HepG2 (cell line): Measurements from ENCODE around the gene CIT. TPM values are rescaled to one million over a fixed set of nuclear protein-coding genes. Genes with fewer than 3 reads are reported as not detected.

Experiments used
- ATAC-seq: fragments of 200-7000 bp; cut with Tn5 transposase; 3 replicates; pipeline ENCODE4 v1.9.1; 2020; ENCODE audit warnings: mild to moderate bottlenecking, moderate library complexity
- BruUV-seq: library from RNA; stranded (reverse); fragments of 400-500 nt; replicated peaks from 2 replicates; lab custom pipeline; 2021; lab: Mats Ljungman, UMichigan
- CTCF ChIA-PET: fragments of 300-600 bp; formaldehyde crosslinking; extraction: SDS; loops from one replicate; lab custom pipeline; 2021; ENCODE audit warnings: low total read pairs, inconsistent platforms, low intra/inter-chr PET ratio; lab: Yijun Ruan, JAX
- POLR2A ChIA-PET: fragments of 350-600 bp; sonication (Branson Sonifier 250); formaldehyde crosslinking; loops from one replicate; lab custom pipeline; 2020; ENCODE audit warnings: antibody characterized with exemption, inconsistent platforms; lab: Yijun Ruan, JAX
- DNase-seq: peaks from one replicate; pipeline ENCODE4 v3.0.0-alpha.2; 2015; ENCODE audit warnings: low spot score
- FAIRE-seq: peaks from 3 replicates; lab custom pipeline; 2011; peaks lifted over from hg19 to GRCh38; lab: Jason Lieb, UNC
- H2AFZ ChIP-seq: one replicate; pipeline ENCODE4 v1.6.1; 2011; ENCODE audit warnings: low read length, inconsistent platforms
- H3K27ac ChIP-seq: fragments of 300-600 bp; 3 replicates; pipeline ENCODE4 v1.8.0; 2011; ENCODE audit warnings: mixed run types, mild to moderate bottlenecking, mixed read lengths, low read length, inconsistent platforms; ENCODE audit not compliant: insufficient read depth; ENCODE audit errors: extremely low read length
- H3K27me3 ChIP-seq, 2 experiments: fragments of 200-600 bp in 1 of 2; 2 replicates in 1 of 2; 3 replicates in 1 of 2; pipeline versions ENCODE4 v1.6.0 to v1.8.0; 2011; ENCODE audit warnings: low read length in 2 of 2, mild to moderate bottlenecking in 2 of 2, moderate library complexity in 2 of 2, inconsistent platforms in 1 of 2; ENCODE audit not compliant: insufficient read depth in 2 of 2, control insufficient read depth in 1 of 2
- H3K36me3 ChIP-seq, 2 experiments: fragments of 200-600 bp in 1 of 2; replicated peaks in 1 of 2; 2 replicates in 1 of 2; 3 replicates in 1 of 2; pipeline versions ENCODE4 v1.5.1 to v1.8.0; 2011; ENCODE audit warnings: low read length in 2 of 2, inconsistent platforms in 1 of 2; ENCODE audit not compliant: insufficient read depth in 2 of 2, control insufficient read depth in 1 of 2
- H3K4me1 ChIP-seq: 2 replicates; pipeline ENCODE4 v1.5.1; 2012; ENCODE audit warnings: low read length, inconsistent platforms; ENCODE audit not compliant: insufficient read depth
- H3K4me2 ChIP-seq: 2 replicates; pipeline ENCODE4 v1.6.0; 2011; ENCODE audit warnings: low read depth, low read length, inconsistent platforms
- H3K4me3 ChIP-seq, 3 experiments: fragments of 200-600 bp in 1 of 3; sonication (generic), shearing (Covaris generic) in 1 of 3; replicated peaks in 1 of 3; 2 replicates each; pipeline ENCODE4 v1.5.1; 2011 to 2016; ENCODE audit warnings: low read length in 3 of 3, inconsistent platforms in 2 of 3, low read depth in 2 of 3, mild to moderate bottlenecking in 2 of 3, control low read depth in 1 of 3, mixed read lengths in 1 of 3; ENCODE audit not compliant: insufficient read depth in 1 of 3
- H3K79me2 ChIP-seq: one replicate; pipeline ENCODE4 v1.6.1; 2011; ENCODE audit warnings: low read length, inconsistent platforms; ENCODE audit not compliant: insufficient read depth
- H3K9ac ChIP-seq: 2 replicates; pipeline ENCODE4 v1.6.0; 2011; ENCODE audit warnings: mild to moderate bottlenecking, low read depth, low read length, inconsistent platforms; ENCODE audit not compliant: insufficient read depth
- H3K9me3 ChIP-seq: 2 replicates; pipeline ENCODE4 v1.5.1; 2012; ENCODE audit warnings: mild to moderate bottlenecking, low read length
- H4K20me1 ChIP-seq: 2 replicates; pipeline ENCODE4 v1.6.0; 2011; ENCODE audit warnings: inconsistent platforms, mild to moderate bottlenecking, low read length, moderate library complexity; ENCODE audit not compliant: insufficient read depth
- HDAC6 ChIP-seq: fragments of 200-600 bp; sonication (generic); IDR thresholded peaks from 2 replicates; pipeline ENCODE4 v1.7.0; 2017; ENCODE audit warnings: mild to moderate bottlenecking, antibody characterized with exemption, low read length, low read depth
- KDM2A ChIP-seq: sonication (generic); formaldehyde crosslinking; IDR thresholded peaks from 2 replicates; pipeline ENCODE4 v1.4.0; 2020; ENCODE audit warnings: low read depth, missing genetic modification reagents, borderline replicate concordance
- KMT2A ChIP-seq: sonication (generic); formaldehyde crosslinking; IDR thresholded peaks from 2 replicates; pipeline ENCODE4 v1.4.0; 2020; ENCODE audit warnings: missing genetic modification reagents
- MTA1 ChIP-seq: sonication (generic); formaldehyde crosslinking; IDR thresholded peaks from 2 replicates; pipeline ENCODE4 v1.4.0; 2020; ENCODE audit warnings: missing genetic modification reagents, mild to moderate bottlenecking, borderline replicate concordance
- NR1H2 ChIP-seq: sonication (generic); formaldehyde crosslinking; IDR thresholded peaks from 2 replicates; pipeline ENCODE4 v1.8.1; 2022; ENCODE audit warnings: low read depth, missing genetic modification reagents, borderline replicate concordance
- RARG ChIP-seq: sonication (generic); formaldehyde crosslinking; IDR thresholded peaks from 2 replicates; pipeline ENCODE4 v1.4.0; 2020; ENCODE audit warnings: low read depth, mild to moderate bottlenecking, missing genetic modification reagents
- RFXAP ChIP-seq: sonication (generic); formaldehyde crosslinking; IDR thresholded peaks from 2 replicates; pipeline ENCODE4 v1.4.0; 2020; ENCODE audit warnings: missing genetic modification reagents, borderline replicate concordance
- XBP1 ChIP-seq: sonication (generic); formaldehyde crosslinking; IDR thresholded peaks from 2 replicates; pipeline ENCODE4 v1.5.0; 2020; ENCODE audit warnings: missing genetic modification reagents
- ZBTB20 ChIP-seq: sonication (generic); formaldehyde crosslinking; IDR thresholded peaks from 2 replicates; pipeline ENCODE4 v1.8.1; 2023; ENCODE audit warnings: missing genetic modification reagents, low read depth, mild to moderate bottlenecking, borderline replicate concordance
- ZBTB21 ChIP-seq: sonication (generic); formaldehyde crosslinking; IDR thresholded peaks from 2 replicates; pipeline ENCODE4 v1.4.0; 2020; ENCODE audit warnings: missing genetic modification reagents
- ZFY ChIP-seq: sonication (generic); formaldehyde crosslinking; IDR thresholded peaks from 2 replicates; pipeline ENCODE4 v1.4.0; 2020; ENCODE audit warnings: missing genetic modification reagents
- ZMYM4 ChIP-seq: sonication (generic); formaldehyde crosslinking; IDR thresholded peaks from 2 replicates; pipeline ENCODE4 v1.8.1; 2023; ENCODE audit warnings: mild to moderate bottlenecking, missing genetic modification reagents
- ZNF34 ChIP-seq: sonication (generic); formaldehyde crosslinking; IDR thresholded peaks from 2 replicates; pipeline ENCODE4 v1.4.0; 2020; ENCODE audit warnings: mild to moderate bottlenecking, missing genetic modification reagents, borderline replicate concordance
- ZNF790 ChIP-seq: sonication (generic); formaldehyde crosslinking; IDR thresholded peaks from 2 replicates; pipeline ENCODE4 v1.8.0; 2022; ENCODE audit warnings: missing genetic modification reagents, mild to moderate bottlenecking, borderline replicate concordance
- ZNF841 ChIP-seq: sonication (generic); formaldehyde crosslinking; IDR thresholded peaks from 2 replicates; pipeline ENCODE4 v1.8.1; 2023; ENCODE audit warnings: missing genetic modification reagents, borderline replicate concordance
- WGBS: methylation state at CpG from one replicate; pipeline ENCODE4 v1.1.6; 2017; ENCODE audit warnings: low lambda C conversion rate; 5-methylcytosine and 5-hydroxymethylcytosine counted together
- in situ Hi-C: cut with HindIII; loops from 2 replicates; pipeline ENCODE4 v1.10.0; 2017; ENCODE audit warnings: low pct_unique_long_range_greater_than_20kb; ENCODE audit not compliant: extremely low pct_ligation_motif_present
- intact Hi-C: fragments of 100-400 bp; cut with micrococcal nuclease; formaldehyde crosslinking; loops from one replicate; pipeline ENCODE4 v1.10.0; 2022; ENCODE audit not compliant: unreplicated experiment
- polyA plus RNA-seq, 8 experiments: library from polyadenylated mRNA; depleted of rRNA in 3 of 8; stranded (reverse) in 7 of 8; unstranded in 1 of 8; fragments of >200 nt; fragmentation: Illumina TruSeq in 4 of 8; extraction: Trizol in 4 of 8; gene quantifications; 2 replicates each; pipeline versions ENCODE4 v1.2.1 to v1.2.3, GENCODE V29; 2011 to 2016; ENCODE audit warnings: low read depth in 4 of 8, missing spikeins in 1 of 8, mixed read lengths in 1 of 8; ENCODE audit not compliant: insufficient read depth in 1 of 8
- total RNA-seq, 5 experiments: library from RNA; depleted of rRNA; stranded (reverse); fragments of >200 nt; fragmentation: Illumina TruSeq; extraction: Trizol; gene quantifications; 2 replicates each; pipeline ENCODE4 v1.2.3, GENCODE V29; 2016; ENCODE audit warnings: low read depth in 1 of 5
- TF ChIP-seq, protein P1 (sequence below): sonication (generic); formaldehyde crosslinking; IDR thresholded peaks from 2 replicates; pipeline ENCODE4 v1.4.0; 2020; ENCODE audit warnings: missing genetic modification reagents
- TF ChIP-seq, protein P2 (sequence below): IDR thresholded peaks from 2 replicates; pipeline ENCODE4 v1.6.1; 2016; ENCODE audit warnings: control low read depth
- TF ChIP-seq, protein P3 (sequence below): sonication (generic); formaldehyde crosslinking; conservative IDR thresholded peaks from 2 replicates; pipeline ENCODE4 v1.8.1; 2023; ENCODE audit warnings: missing genetic modification reagents
- TF ChIP-seq, protein P4 (sequence below): sonication (generic); formaldehyde crosslinking; IDR thresholded peaks from 2 replicates; pipeline ENCODE4 v1.5.1; 2020; ENCODE audit warnings: missing genetic modification reagents, mild to moderate bottlenecking, borderline replicate concordance

Gene CIT
- total and polyA plus RNA-seq, 2 of the 13 experiments (the other 11 are each of a cell fraction or from before 2014, with no cell fraction given): 7.7 to 11.7 TPM

DNA sequence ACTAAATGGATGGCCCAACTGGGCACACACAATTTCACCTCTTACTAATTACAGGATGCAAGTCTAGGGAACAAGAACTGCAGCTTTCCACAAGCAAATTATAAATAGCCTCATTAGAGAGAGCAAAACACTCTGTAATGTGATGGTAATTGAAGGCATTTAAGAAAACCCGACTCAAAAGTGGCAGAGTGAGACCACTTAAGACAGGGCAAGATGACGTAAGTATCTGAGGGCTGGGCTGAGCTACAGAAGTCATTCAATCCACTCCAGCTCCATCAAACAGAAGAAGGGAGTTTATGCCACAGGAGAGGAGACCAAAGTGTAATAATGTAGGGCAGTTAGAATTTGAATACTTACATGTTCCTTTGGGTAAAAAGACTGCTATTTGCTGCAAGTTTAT is 118.9 kb downstream of the CIT start (continued):
- TF ChIP-seq, protein P1, sequence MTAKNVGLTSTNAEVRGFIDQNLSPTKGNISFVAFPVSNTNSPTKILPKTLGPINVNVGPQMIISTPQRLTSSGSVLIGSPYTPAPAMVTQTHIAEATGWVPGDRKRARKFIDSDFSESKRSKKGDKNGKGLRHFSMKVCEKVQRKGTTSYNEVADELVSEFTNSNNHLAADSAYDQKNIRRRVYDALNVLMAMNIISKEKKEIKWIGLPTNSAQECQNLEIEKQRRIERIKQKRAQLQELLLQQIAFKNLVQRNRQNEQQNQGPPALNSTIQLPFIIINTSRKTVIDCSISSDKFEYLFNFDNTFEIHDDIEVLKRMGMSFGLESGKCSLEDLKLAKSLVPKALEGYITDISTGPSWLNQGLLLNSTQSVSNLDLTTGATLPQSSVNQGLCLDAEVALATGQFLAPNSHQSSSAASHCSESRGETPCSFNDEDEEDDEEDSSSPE (CRISPR knock-in tag): no peak
- TF ChIP-seq ZMYM4 (CRISPR knock-in tag): no peak
- TF ChIP-seq, protein P2, sequence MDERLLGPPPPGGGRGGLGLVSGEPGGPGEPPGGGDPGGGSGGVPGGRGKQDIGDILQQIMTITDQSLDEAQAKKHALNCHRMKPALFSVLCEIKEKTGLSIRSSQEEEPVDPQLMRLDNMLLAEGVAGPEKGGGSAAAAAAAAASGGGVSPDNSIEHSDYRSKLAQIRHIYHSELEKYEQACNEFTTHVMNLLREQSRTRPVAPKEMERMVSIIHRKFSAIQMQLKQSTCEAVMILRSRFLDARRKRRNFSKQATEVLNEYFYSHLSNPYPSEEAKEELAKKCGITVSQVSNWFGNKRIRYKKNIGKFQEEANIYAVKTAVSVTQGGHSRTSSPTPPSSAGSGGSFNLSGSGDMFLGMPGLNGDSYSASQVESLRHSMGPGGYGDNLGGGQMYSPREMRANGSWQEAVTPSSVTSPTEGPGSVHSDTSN: no peak
- TF ChIP-seq, protein P3, sequence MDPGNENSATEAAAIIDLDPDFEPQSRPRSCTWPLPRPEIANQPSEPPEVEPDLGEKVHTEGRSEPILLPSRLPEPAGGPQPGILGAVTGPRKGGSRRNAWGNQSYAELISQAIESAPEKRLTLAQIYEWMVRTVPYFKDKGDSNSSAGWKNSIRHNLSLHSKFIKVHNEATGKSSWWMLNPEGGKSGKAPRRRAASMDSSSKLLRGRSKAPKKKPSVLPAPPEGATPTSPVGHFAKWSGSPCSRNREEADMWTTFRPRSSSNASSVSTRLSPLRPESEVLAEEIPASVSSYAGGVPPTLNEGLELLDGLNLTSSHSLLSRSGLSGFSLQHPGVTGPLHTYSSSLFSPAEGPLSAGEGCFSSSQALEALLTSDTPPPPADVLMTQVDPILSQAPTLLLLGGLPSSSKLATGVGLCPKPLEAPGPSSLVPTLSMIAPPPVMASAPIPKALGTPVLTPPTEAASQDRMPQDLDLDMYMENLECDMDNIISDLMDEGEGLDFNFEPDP: no peak
- no peak for TF ChIP-seq KMT2A (CRISPR knock-in tag)
- no peak for TF ChIP-seq NR1H2 (CRISPR knock-in tag)
- TF ChIP-seq, all 625 proteins: peak for 0

DNA sequence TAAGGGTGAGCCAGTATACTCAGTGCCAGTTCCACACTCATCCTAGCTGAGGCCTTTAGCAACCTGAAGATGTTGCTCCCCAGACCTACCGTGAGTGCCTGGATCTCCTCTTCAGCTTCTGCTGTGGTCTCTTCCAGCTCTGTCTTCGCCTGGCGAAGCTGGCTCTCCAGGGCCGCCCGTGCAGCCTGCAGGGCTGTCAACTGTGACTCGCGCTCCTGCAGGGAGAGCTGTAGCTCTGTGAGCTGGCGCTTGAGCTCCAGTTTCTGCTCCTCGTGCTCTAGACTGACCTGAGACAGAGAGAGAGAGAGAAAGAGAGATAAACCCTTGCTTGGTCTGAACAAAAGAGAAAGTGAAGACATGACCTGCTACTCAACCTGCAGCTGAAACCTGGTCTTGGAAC is 125.2 kb downstream of the CIT start:
- H3K4me3 ChIP-seq: no peak overlapping the region
- H3K4me1 ChIP-seq: no peaks in the 10 kb centered on the region
- no peaks in the 10 kb centered on the region for H3K79me2 ChIP-seq
- BruUV-seq: no TSS peak
- no peak overlapping the region for H3K9ac ChIP-seq
- no peaks in the 10 kb centered on the region; the same call in 1 of the 2 replicates for H3K9me3 ChIP-seq
- intact Hi-C loops (no loop called here), in situ Hi-C loops (no loop called here)
- POLR2A ChIA-PET: no interaction called here
- ATAC-seq: no peak
- no peak overlapping the region for H2AFZ ChIP-seq
- no peaks in the 10 kb centered on the region for H3K27me3 ChIP-seq
- peaks cover 8 to 54% of the 10 kb centered on the region in 2 experiments; a peak in 4 of 5 replicates for H3K36me3 ChIP-seq
- H4K20me1 ChIP-seq: no peaks in the 10 kb centered on the region
- no peak for FAIRE-seq
- WGBS: 96% methylated on average over 6 of the region's 9 CpGs
- H3K4me2 ChIP-seq: no peak overlapping the region
- DNase-seq: no peak
- CTCF ChIA-PET: no interaction called here
- no peak overlapping the region for H3K27ac ChIP-seq
- no peak for TF ChIP-seq ZNF34 (CRISPR knock-in tag)
- TF ChIP-seq ZBTB21 (CRISPR knock-in tag): no peak
- TF ChIP-seq ZBTB20 (CRISPR knock-in tag): no peak
- TF ChIP-seq XBP1 (CRISPR knock-in tag): no peak
- TF ChIP-seq ZNF841 (CRISPR knock-in tag): no peak
- no peak for TF ChIP-seq ZFY (CRISPR knock-in tag)
- TF ChIP-seq MTA1 (CRISPR knock-in tag): no peak
- TF ChIP-seq KDM2A: no peak
- TF ChIP-seq, protein P4, sequence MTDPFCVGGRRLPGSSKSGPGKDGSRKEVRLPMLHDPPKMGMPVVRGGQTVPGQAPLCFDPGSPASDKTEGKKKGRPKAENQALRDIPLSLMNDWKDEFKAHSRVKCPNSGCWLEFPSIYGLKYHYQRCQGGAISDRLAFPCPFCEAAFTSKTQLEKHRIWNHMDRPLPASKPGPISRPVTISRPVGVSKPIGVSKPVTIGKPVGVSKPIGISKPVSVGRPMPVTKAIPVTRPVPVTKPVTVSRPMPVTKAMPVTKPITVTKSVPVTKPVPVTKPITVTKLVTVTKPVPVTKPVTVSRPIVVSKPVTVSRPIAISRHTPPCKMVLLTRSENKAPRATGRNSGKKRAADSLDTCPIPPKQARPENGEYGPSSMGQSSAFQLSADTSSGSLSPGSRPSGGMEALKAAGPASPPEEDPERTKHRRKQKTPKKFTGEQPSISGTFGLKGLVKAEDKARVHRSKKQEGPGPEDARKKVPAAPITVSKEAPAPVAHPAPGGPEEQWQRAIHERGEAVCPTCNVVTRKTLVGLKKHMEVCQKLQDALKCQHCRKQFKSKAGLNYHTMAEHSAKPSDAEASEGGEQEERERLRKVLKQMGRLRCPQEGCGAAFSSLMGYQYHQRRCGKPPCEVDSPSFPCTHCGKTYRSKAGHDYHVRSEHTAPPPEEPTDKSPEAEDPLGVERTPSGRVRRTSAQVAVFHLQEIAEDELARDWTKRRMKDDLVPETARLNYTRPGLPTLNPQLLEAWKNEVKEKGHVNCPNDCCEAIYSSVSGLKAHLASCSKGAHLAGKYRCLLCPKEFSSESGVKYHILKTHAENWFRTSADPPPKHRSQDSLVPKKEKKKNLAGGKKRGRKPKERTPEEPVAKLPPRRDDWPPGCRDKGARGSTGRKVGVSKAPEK: no peak
- no peak for TF ChIP-seq ZNF790 (CRISPR knock-in tag)
- TF ChIP-seq RARG (CRISPR knock-in tag): no peak
- TF ChIP-seq RFXAP (CRISPR knock-in tag): no peak
- TF ChIP-seq HDAC6: no peak
